Neural progenitor cell (in vitro differentiated cells): ENCODE data around the gene YARS2. TPM values are rescaled to one million over a fixed set of nuclear protein-coding genes. Genes with fewer than 3 reads are reported as not detected.

Experiments
- DNase-seq: peaks from one replicate; pipeline ENCODE4 v3.0.0-alpha.2; 2016; ENCODE audit warnings: low spot score
- H2AFZ ChIP-seq: fragments of 200-600 bp; sonication (generic); replicated peaks from 2 replicates; pipeline ENCODE4 v1.6.1; 2016; ENCODE audit warnings: antibody characterized with exemption
- H3F3A ChIP-seq: fragments of 200-600 bp; sonication (generic); 2 replicates; pipeline ENCODE4 v1.6.1; 2016; ENCODE audit warnings: antibody characterized with exemption, low read depth
- H3K27ac ChIP-seq: fragments of 200-600 bp; sonication (generic); 2 replicates; pipeline ENCODE4 v1.5.1; 2016; ENCODE audit warnings: mild to moderate bottlenecking
- H3K27me3 ChIP-seq: fragments of 200-600 bp; sonication (generic); 2 replicates; pipeline ENCODE4 v1.6.1; 2016; ENCODE audit warnings: mild to moderate bottlenecking, moderate library complexity
- H3K36me3 ChIP-seq: fragments of 200-600 bp; sonication (generic); 2 replicates; pipeline ENCODE4 v1.5.1; 2016
- H3K4me1 ChIP-seq: fragments of 200-600 bp; sonication (generic); 2 replicates; pipeline ENCODE4 v1.6.1; 2016; ENCODE audit warnings: mixed run types
- H3K4me2 ChIP-seq: fragments of 200-600 bp; sonication (generic); 2 replicates; pipeline ENCODE4 v1.6.1; 2016
- H3K4me3 ChIP-seq: fragments of 200-600 bp; sonication (generic); 2 replicates; pipeline ENCODE4 v1.5.1; 2016
- H3K79me2 ChIP-seq: fragments of 200-600 bp; sonication (generic); 2 replicates; pipeline ENCODE4 v1.6.1; 2016; ENCODE audit warnings: low read depth
- H3K9ac ChIP-seq: fragments of 200-600 bp; sonication (generic); 2 replicates; pipeline ENCODE4 v1.6.1; 2016
- H3K9me3 ChIP-seq: fragments of 200-600 bp; sonication (generic); 2 replicates; pipeline ENCODE4 v1.5.1; 2016; ENCODE audit warnings: low read depth
- H4K20me1 ChIP-seq: fragments of 200-600 bp; sonication (generic); 2 replicates; pipeline ENCODE4 v1.6.1; 2016; ENCODE audit warnings: low read depth
- H3K27ac Mint-ChIP-seq: 3 replicates; pipeline ENCODE4 v1.8.0; 2021; ENCODE audit warnings: mixed read lengths
- H3K27me3 Mint-ChIP-seq: 2 replicates; pipeline ENCODE4 v1.8.0; 2022; ENCODE audit warnings: low read depth, mild to moderate bottlenecking, inconsistent platforms, moderate library complexity, mixed read lengths; ENCODE audit not compliant: insufficient read depth
- H3K36me3 Mint-ChIP-seq: 3 replicates; pipeline ENCODE4 v1.8.0; 2021; ENCODE audit warnings: mixed read lengths
- H3K4me1 Mint-ChIP-seq: 3 replicates; pipeline ENCODE4 v1.8.0; 2021; ENCODE audit warnings: mixed read lengths
- H3K4me3 Mint-ChIP-seq: 3 replicates; pipeline ENCODE4 v1.8.0; 2021; ENCODE audit warnings: mild to moderate bottlenecking, moderate library complexity, mixed read lengths
- H3K9me3 Mint-ChIP-seq: 3 replicates; pipeline ENCODE4 v1.8.0; 2020; ENCODE audit warnings: mixed read lengths
- EZH2 ChIP-seq: fragments of 200-600 bp; sonication (generic); IDR thresholded peaks from 2 replicates; pipeline ENCODE4 v1.6.1; 2017; ENCODE audit warnings: antibody characterized with exemption, mild to moderate bottlenecking, moderate library complexity
- EZH2phosphoT487 ChIP-seq: fragments of 200-600 bp; sonication (generic); IDR thresholded peaks from 2 replicates; pipeline ENCODE4 v1.6.1; 2017; ENCODE audit warnings: antibody characterized with exemption
- total RNA-seq: library from RNA; depleted of rRNA; stranded (reverse); fragments of >200 nt; gene quantifications from 2 replicates; pipeline ENCODE4 v1.2.3, GENCODE V29; 2015; ENCODE audit warnings: low replicate concordance
- TF ChIP-seq, protein P1 (sequence below): fragments of 200-600 bp; sonication (generic); IDR thresholded peaks from 2 replicates; pipeline ENCODE4 v1.5.1; 2017; ENCODE audit warnings: antibody characterized with exemption, mild to moderate bottlenecking

Gene YARS2
- total RNA-seq, 1 donor from 2014 or later = 35.3 TPM

DNA sequence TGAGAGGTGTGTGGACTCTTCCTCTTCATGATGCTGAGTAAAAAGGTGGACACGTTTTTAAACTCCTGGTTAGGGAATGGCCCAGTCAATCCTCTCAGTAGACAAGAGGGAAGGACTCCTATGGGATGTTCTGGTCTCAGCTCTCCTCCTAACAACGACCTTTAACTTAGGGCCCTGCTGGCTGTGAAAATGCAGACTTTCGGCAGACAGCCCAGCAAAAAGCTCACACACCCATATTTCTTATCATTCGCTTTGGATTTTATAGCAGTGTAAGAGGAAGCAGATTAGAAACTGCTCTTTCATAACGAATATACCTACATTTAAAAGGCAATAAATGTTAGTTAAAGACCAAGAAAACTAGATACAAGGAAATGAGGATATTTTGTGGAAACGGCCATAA lies 18.0 kb upstream of the YARS2 start:
- H3K27ac ChIP-seq = no peak overlapping the region
- H3K27me3 Mint-ChIP-seq = peaks cover 3% of the 10 kb centered on the region
- H3K4me1 ChIP-seq = peaks cover 14% of the 10 kb centered on the region
- H3K4me3 ChIP-seq = no peak overlapping the region
- H3K4me1 Mint-ChIP-seq = peaks cover 22% of the 10 kb centered on the region
- no peaks in the 10 kb centered on the region for H3K36me3 ChIP-seq
- H3K9ac ChIP-seq = no peak overlapping the region
- no peaks in the 10 kb centered on the region for H3K36me3 Mint-ChIP-seq
- TF ChIP-seq, protein P1, sequence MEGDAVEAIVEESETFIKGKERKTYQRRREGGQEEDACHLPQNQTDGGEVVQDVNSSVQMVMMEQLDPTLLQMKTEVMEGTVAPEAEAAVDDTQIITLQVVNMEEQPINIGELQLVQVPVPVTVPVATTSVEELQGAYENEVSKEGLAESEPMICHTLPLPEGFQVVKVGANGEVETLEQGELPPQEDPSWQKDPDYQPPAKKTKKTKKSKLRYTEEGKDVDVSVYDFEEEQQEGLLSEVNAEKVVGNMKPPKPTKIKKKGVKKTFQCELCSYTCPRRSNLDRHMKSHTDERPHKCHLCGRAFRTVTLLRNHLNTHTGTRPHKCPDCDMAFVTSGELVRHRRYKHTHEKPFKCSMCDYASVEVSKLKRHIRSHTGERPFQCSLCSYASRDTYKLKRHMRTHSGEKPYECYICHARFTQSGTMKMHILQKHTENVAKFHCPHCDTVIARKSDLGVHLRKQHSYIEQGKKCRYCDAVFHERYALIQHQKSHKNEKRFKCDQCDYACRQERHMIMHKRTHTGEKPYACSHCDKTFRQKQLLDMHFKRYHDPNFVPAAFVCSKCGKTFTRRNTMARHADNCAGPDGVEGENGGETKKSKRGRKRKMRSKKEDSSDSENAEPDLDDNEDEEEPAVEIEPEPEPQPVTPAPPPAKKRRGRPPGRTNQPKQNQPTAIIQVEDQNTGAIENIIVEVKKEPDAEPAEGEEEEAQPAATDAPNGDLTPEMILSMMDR = no peak
- TF ChIP-seq EZH2phosphoT487 = no peak
- TF ChIP-seq EZH2 = no peak
- H3K4me3 Mint-ChIP-seq = no peak overlapping the region
- DNase-seq = no peak
- no peaks in the 10 kb centered on the region for H4K20me1 ChIP-seq
- no peaks in the 10 kb centered on the region for H3K9me3 ChIP-seq
- H3K4me2 ChIP-seq = no peak overlapping the region
- no peaks in the 10 kb centered on the region for H3K79me2 ChIP-seq
- H3K9me3 Mint-ChIP-seq = no peaks in the 10 kb centered on the region
- H3K27ac Mint-ChIP-seq = no peak overlapping the region
- H3F3A ChIP-seq = no peaks in the 10 kb centered on the region
- H2AFZ ChIP-seq = peak overlapping the region; percentile 12
- no peaks in the 10 kb centered on the region for H3K27me3 ChIP-seq

DNA sequence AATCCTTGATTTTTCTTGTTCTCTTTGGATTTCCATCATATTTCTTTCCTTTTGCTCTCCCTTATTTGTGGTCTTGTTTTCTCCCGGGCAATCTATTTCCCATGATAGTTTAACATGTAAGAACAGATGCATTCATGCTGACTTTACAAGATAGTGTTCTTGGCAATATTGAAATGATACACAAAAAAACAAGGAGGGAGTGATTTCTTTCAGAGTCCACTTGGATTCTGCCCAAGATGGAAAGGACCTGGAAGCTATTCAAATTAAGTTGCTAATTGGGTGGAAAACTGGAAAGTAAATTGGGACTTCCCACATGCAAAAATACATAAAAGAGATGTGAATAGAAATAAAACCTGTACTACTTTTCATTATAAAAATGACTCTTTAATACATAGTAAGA lies 14.4 kb upstream of the YARS2 start:
- no peak overlapping the region for H3K9ac ChIP-seq
- no peak overlapping the region for H3K4me3 ChIP-seq
- H3K9me3 ChIP-seq = no peaks in the 10 kb centered on the region
- DNase-seq = no peak
- Mint-ChIP-seq H3K36me3 (no peaks in the 10 kb centered on the region), H3K4me3 (no peak overlapping the region), H3K27ac (no peak overlapping the region), H3K27me3 (no peaks in the 10 kb centered on the region), H3K9me3 (no peaks in the 10 kb centered on the region), H3K4me1 (peaks cover 17% of the 10 kb centered on the region)
- no peaks in the 10 kb centered on the region for H3K36me3 ChIP-seq
- H3K27ac ChIP-seq = no peak overlapping the region
- H2AFZ ChIP-seq = no peak overlapping the region
- H3K4me2 ChIP-seq = no peak overlapping the region
- H3K27me3 ChIP-seq = no peaks in the 10 kb centered on the region
- no peaks in the 10 kb centered on the region for H3K79me2 ChIP-seq
- no peaks in the 10 kb centered on the region for H3F3A ChIP-seq
- peaks cover 14% of the 10 kb centered on the region for H3K4me1 ChIP-seq
- TF ChIP-seq, protein P1 = no peak
- TF ChIP-seq EZH2 = no peak
- no peaks in the 10 kb centered on the region for H4K20me1 ChIP-seq

DNA sequence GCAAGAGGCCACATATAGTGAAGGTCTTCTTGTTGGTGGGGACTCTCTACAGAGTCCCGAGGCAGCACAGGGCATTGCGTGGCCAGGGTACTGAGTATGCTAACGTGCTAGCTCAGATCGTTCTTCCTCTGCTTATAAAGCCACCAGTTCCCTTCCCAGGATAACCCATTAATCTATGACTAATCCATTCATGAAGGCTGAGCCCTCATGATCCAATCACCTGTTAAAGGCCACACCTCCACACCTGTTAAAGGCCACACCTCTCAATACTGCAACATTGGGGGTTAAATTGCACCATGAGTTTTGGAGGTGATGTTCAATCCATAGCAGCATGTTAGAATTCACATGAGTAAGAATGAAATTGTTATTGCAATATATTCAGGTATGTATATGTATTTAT lies 12.8 kb upstream of the YARS2 start:
- Mint-ChIP-seq H3K9me3 (no peaks in the 10 kb centered on the region), H3K4me3 (no peak overlapping the region), H3K27ac (no peak overlapping the region), H3K27me3 (no peaks in the 10 kb centered on the region), H3K36me3 (no peaks in the 10 kb centered on the region), H3K4me1 (peaks cover 17% of the 10 kb centered on the region)
- Histone ChIP-seq H3K4me3 (no peak overlapping the region), H2AFZ (no peak overlapping the region), H3K4me1 (peaks cover 14% of the 10 kb centered on the region), H3K4me2 (no peak overlapping the region), H3F3A (no peaks in the 10 kb centered on the region), H3K27me3 (no peaks in the 10 kb centered on the region), H4K20me1 (no peaks in the 10 kb centered on the region), H3K27ac (no peak overlapping the region), H3K36me3 (no peaks in the 10 kb centered on the region), H3K9ac (no peak overlapping the region), H3K9me3 (no peaks in the 10 kb centered on the region), H3K79me2 (no peaks in the 10 kb centered on the region)
- no peak for DNase-seq
- TF ChIP-seq, protein P1 = no peak
- no peak for TF ChIP-seq EZH2phosphoT487
- TF ChIP-seq EZH2 = no peak
